WTC11 (cell line): ENCODE results near the gene LBHD1. TPM values are rescaled to one million over a fixed set of nuclear protein-coding genes. Genes with fewer than 3 reads are reported as not detected.

Experiments
- ATAC-seq: fragments of 200-7000 bp; cut with Tn5 transposase; 2 replicates; pipeline ENCODE4 v1.10.0; 2021; ENCODE audit warnings: mild to moderate bottlenecking, moderate library complexity
- CTCF ChIA-PET: fragments of 300-600 bp; sonication (Branson Sonifier 250); formaldehyde crosslinking; loops from one replicate; lab custom pipeline; 2021; ENCODE audit warnings: antibody characterized with exemption; lab: Charles Lee
- POLR2A ChIA-PET: fragments of 350-600 bp; sonication (Branson Sonifier 250); formaldehyde crosslinking; loops from one replicate; lab custom pipeline; 2021; ENCODE audit warnings: antibody characterized with exemption; lab: Charles Lee
- DNase-seq: peaks from one replicate; pipeline ENCODE4 v3.0.0; 2021; ENCODE audit warnings: low spot score
- H3K27ac Mint-ChIP-seq: 2 replicates; pipeline ENCODE4 v1.8.0; 2021; ENCODE audit warnings: mixed read lengths
- H3K27me3 Mint-ChIP-seq: 2 replicates; pipeline ENCODE4 v1.8.0; 2021; ENCODE audit warnings: low read depth, mild to moderate bottlenecking, moderate library complexity, mixed read lengths
- H3K36me3 Mint-ChIP-seq: 2 replicates; pipeline ENCODE4 v1.8.0; 2021; ENCODE audit warnings: mixed read lengths
- H3K4me1 Mint-ChIP-seq: 2 replicates; pipeline ENCODE4 v1.8.0; 2022; ENCODE audit warnings: mixed read lengths
- H3K4me3 Mint-ChIP-seq: 2 replicates; pipeline ENCODE4 v1.8.0; 2021; ENCODE audit warnings: mild to moderate bottlenecking, moderate library complexity, mixed read lengths
- H3K9me3 Mint-ChIP-seq: 2 replicates; pipeline ENCODE4 v1.8.0; 2021; ENCODE audit warnings: mixed read lengths
- AR ChIP-seq: fragments of 250-450 bp; sonication (Bioruptor Pico); IDR thresholded peaks from 2 replicates; pipeline ENCODE4 v1.9.0; 2021; ENCODE audit warnings: mild to moderate bottlenecking
- ATF3 ChIP-seq: sonication (generic); formaldehyde crosslinking; conservative IDR thresholded peaks from 2 replicates; pipeline ENCODE4 v1.8.1; 2022; ENCODE audit warnings: mild to moderate bottlenecking, missing genetic modification reagents
- CREM ChIP-seq: sonication (generic); formaldehyde crosslinking; IDR thresholded peaks from 2 replicates; pipeline ENCODE4 v1.8.1; 2022; ENCODE audit warnings: mild to moderate bottlenecking, missing genetic modification reagents, moderate library complexity
- EMX1 ChIP-seq: fragments of 250-450 bp; sonication (Bioruptor Pico); IDR thresholded peaks from 2 replicates; pipeline ENCODE4 v1.8.0; 2021; ENCODE audit warnings: mild to moderate bottlenecking
- ERG ChIP-seq: fragments of 250-450 bp; sonication (Bioruptor Pico); IDR thresholded peaks from 2 replicates; pipeline ENCODE4 v1.8.0; 2021; ENCODE audit warnings: mild to moderate bottlenecking
- FOXJ3 ChIP-seq: sonication (generic); formaldehyde crosslinking; IDR thresholded peaks from 2 replicates; pipeline ENCODE4 v1.9.0; 2021; ENCODE audit warnings: missing genetic modification reagents, mild to moderate bottlenecking, borderline replicate concordance
- GTF2I ChIP-seq: fragments of 250-450 bp; sonication (Bioruptor Pico); conservative IDR thresholded peaks from 2 replicates; pipeline ENCODE4 v1.4.0; 2021; ENCODE audit warnings: mild to moderate bottlenecking
- MAX ChIP-seq: sonication (generic); formaldehyde crosslinking; IDR thresholded peaks from 2 replicates; pipeline ENCODE4 v1.8.0; 2022; ENCODE audit warnings: mild to moderate bottlenecking, missing genetic modification reagents
- MXD4 ChIP-seq: fragments of 250-450 bp; sonication (Bioruptor Pico); IDR thresholded peaks from 2 replicates; pipeline ENCODE4 v1.8.0; 2021; ENCODE audit warnings: mild to moderate bottlenecking, moderate library complexity, borderline replicate concordance
- OVOL2 ChIP-seq: fragments of 250-450 bp; sonication (Bioruptor Pico); IDR thresholded peaks from 2 replicates; pipeline ENCODE4 v1.9.0; 2021; ENCODE audit warnings: mild to moderate bottlenecking, borderline replicate concordance
- RORB ChIP-seq: fragments of 250-450 bp; sonication (Bioruptor Pico); IDR thresholded peaks from 2 replicates; pipeline ENCODE4 v1.9.0; 2021; ENCODE audit warnings: mild to moderate bottlenecking
- ZBTB43 ChIP-seq: sonication (generic); formaldehyde crosslinking; IDR thresholded peaks from 2 replicates; pipeline ENCODE4 v1.8.1; 2023; ENCODE audit warnings: mild to moderate bottlenecking, missing genetic modification reagents
- ZMAT4 ChIP-seq: fragments of 250-450 bp; sonication (Bioruptor Pico); IDR thresholded peaks from 2 replicates; pipeline ENCODE4 v1.9.0; 2021; ENCODE audit warnings: mild to moderate bottlenecking
- ZNF263 ChIP-seq: sonication (generic); formaldehyde crosslinking; IDR thresholded peaks from 2 replicates; pipeline ENCODE4 v1.8.1; 2022; ENCODE audit warnings: low read depth, mild to moderate bottlenecking, moderate library complexity, missing genetic modification reagents
- ZNF423 ChIP-seq: fragments of 250-450 bp; sonication (Bioruptor Pico); IDR thresholded peaks from 2 replicates; pipeline ENCODE4 v2.1.2; 2022; ENCODE audit warnings: mild to moderate bottlenecking, moderate library complexity
- ZNF512 ChIP-seq: sonication (generic); formaldehyde crosslinking; IDR thresholded peaks from 2 replicates; pipeline ENCODE4 v1.8.1; 2022; ENCODE audit warnings: missing genetic modification reagents, borderline replicate concordance
- ZNF671 ChIP-seq: fragments of 250-450 bp; sonication (Bioruptor Pico); IDR thresholded peaks from 2 replicates; pipeline ENCODE4 v1.8.0; 2021; ENCODE audit warnings: mild to moderate bottlenecking
- total RNA-seq: library from RNA; stranded (reverse); gene quantifications from 3 replicates; pipeline ENCODE4 v1.2.3, GENCODE V29; 2021

The LBHD1 gene
- total RNA-seq, 1 experiment from 2014 or later: 4.2 TPM

GRCh38 chr11:62645671-62645945 lies 26.5 kb downstream of the LBHD1 start:
- POLR2A ChIA-PET: interaction anchor here (1.0 to 6.3 kb wide), 6 partner anchors 20 to 242 kb away, joined by 4 to 42 read pairs (median 9); partner anchors contain the start of genes B3GAT3, C11orf98, CSKMT and HNRNPUL2
- peaks cover 10% of the 10 kb centered on the region for H3K4me1 Mint-ChIP-seq
- H3K27ac Mint-ChIP-seq: peak overlapping the region; percentile 96
- ATAC-seq: no peak
- DNase-seq: no peak
- CTCF ChIA-PET: interaction anchor here (2.2 kb wide), 1 partner anchor 53 kb away, joined by 7 read pairs; the partner anchor contains the start of gene TUT1
- H3K27me3 Mint-ChIP-seq: no peaks in the 10 kb centered on the region
- peaks cover 34% of the 10 kb centered on the region for H3K36me3 Mint-ChIP-seq
- peak overlapping the region; percentile 99 for H3K4me3 Mint-ChIP-seq
- no peaks in the 10 kb centered on the region for H3K9me3 Mint-ChIP-seq
- TF ChIP-seq ATF3 (CRISPR knock-in tag): no peak

GRCh38 chr11:62644220-62644619 lies 27.8 kb downstream of the LBHD1 start:
- POLR2A ChIA-PET: interaction anchor here (2.7 to 6.3 kb wide), 2 partner anchors 21 to 52 kb away, joined by 14 to 42 read pairs; partner anchors contain the start of genes C11orf98, CSKMT and TUT1
- peaks cover 10% of the 10 kb centered on the region for H3K4me1 Mint-ChIP-seq
- DNase-seq (no peak), ATAC-seq (no peak)
- TF ChIP-seq MXD4: no peak
- CTCF ChIA-PET: no interaction called here
- H3K4me3 Mint-ChIP-seq: peak overlapping the region; percentile 29; the same call in 1 of the 2 replicates
- H3K9me3 Mint-ChIP-seq: no peaks in the 10 kb centered on the region
- no peak overlapping the region for H3K27ac Mint-ChIP-seq
- no peaks in the 10 kb centered on the region for H3K27me3 Mint-ChIP-seq
- H3K36me3 Mint-ChIP-seq: peaks cover 30% of the 10 kb centered on the region

- Mint-ChIP-seq H3K36me3 (peaks cover 80% of the 10 kb centered on the region), H3K27ac (no peak overlapping the region), H3K27me3 (no peaks in the 10 kb centered on the region), H3K4me1 (no peaks in the 10 kb centered on the region), H3K9me3 (no peaks in the 10 kb centered on the region), H3K4me3 (no peak overlapping the region)
- DNase-seq: no peak
- CTCF ChIA-PET: no interaction called here
- POLR2A ChIA-PET: no interaction called here
- no peak for ATAC-seq
- TF ChIP-seq AR (CRISPR knock-in tag): no peak
- TF ChIP-seq GTF2I (CRISPR knock-in tag): no peak
- TF ChIP-seq FOXJ3 (CRISPR knock-in tag): no peak
- no peak for TF ChIP-seq ZNF263
- no peak for TF ChIP-seq ZNF512
- TF ChIP-seq ERG: no peak
- TF ChIP-seq ZNF423: no peak
- TF ChIP-seq ZBTB43: no peak
- no peak for TF ChIP-seq OVOL2 (CRISPR knock-in tag)
- no peak for TF ChIP-seq EMX1 (CRISPR knock-in tag)
- no peak for TF ChIP-seq ZNF671
- TF ChIP-seq CREM (CRISPR knock-in tag): no peak
- no peak for TF ChIP-seq RORB (CRISPR knock-in tag)
- no peak for TF ChIP-seq MAX (CRISPR knock-in tag)
- no peak for TF ChIP-seq ZMAT4
Observed at GRCh38 chr11:62632492-62632891, 39.6 kb downstream of the LBHD1 start.
